Mucosa of descending colon (tissue), 3 donors: ENCODE measurements around the gene OR9A2. TPM values are rescaled to one million over a fixed set of nuclear protein-coding genes. Genes with fewer than 3 reads are reported as not detected.
A peak's percentile ranks its signal among the peaks of the same experiment; 100 is the strongest.

ENCODE experiments used
- ATAC-seq: fragments of 200-7000 bp; cut with Tn5 transposase; one replicate; pipeline ENCODE4 v1.9.1; 2020; ENCODE audit warnings: mild to moderate bottlenecking, moderate library complexity
- DNase-seq, 3 donors: peaks; one replicate each; pipeline ENCODE4 v3.0.0-alpha.2; 2020
- H3K36me3 ChIP-seq: fragments of 200-600 bp; one replicate; pipeline ENCODE4 v1.8.0; 2021; ENCODE audit warnings: low read depth, mild to moderate bottlenecking
- H3K4me1 ChIP-seq: fragments of 200-600 bp; one replicate; pipeline ENCODE4 v1.8.0; 2021; ENCODE audit warnings: low read depth, mild to moderate bottlenecking
- H3K4me3 ChIP-seq: fragments of 200-600 bp; one replicate; pipeline ENCODE4 v1.8.0; 2021; ENCODE audit warnings: mild to moderate bottlenecking
- H3K9me3 ChIP-seq: fragments of 200-600 bp; one replicate; pipeline ENCODE4 v1.8.0; 2021; ENCODE audit warnings: mild to moderate bottlenecking
- intact Hi-C, 2 donors: fragments of 100-400 bp; cut with DNase I in 1 of 2; cut with micrococcal nuclease in 1 of 2; formaldehyde crosslinking; loops; one replicate each; pipeline versions ENCODE4 v1.11.0 to v1.11.1; 2022; cut with DNase I, micrococcal nuclease
- total RNA-seq, 3 donors: library from RNA; stranded (reverse); fragmentation: NEBNext Ultra II Directional in 2 of 3; extraction: Animal tissue kit (Norgen Biotek cat#: 25700) in 2 of 3; gene quantifications; one replicate each; pipeline versions ENCODE4 v1.2.1 to v1.2.4, GENCODE V29; 2021 to 2023
- TF ChIP-seq, protein P1 (sequence below): fragments of 200-600 bp; IDR thresholded peaks from one replicate; pipeline ENCODE4 v1.8.0; 2022; ENCODE audit warnings: antibody characterized with exemption, mild to moderate bottlenecking
- donor health status: DM: no; HTN: no; CAD: no; lungs with moderate emphysema.
- donor health status: DM: no; HTN: no; CAD: no.
- donor health status: DM: no; HTN: yes; CAD: no.

OR9A2 gene
- total RNA-seq, 3 donors from 2014 or later: not detected

DNA sequence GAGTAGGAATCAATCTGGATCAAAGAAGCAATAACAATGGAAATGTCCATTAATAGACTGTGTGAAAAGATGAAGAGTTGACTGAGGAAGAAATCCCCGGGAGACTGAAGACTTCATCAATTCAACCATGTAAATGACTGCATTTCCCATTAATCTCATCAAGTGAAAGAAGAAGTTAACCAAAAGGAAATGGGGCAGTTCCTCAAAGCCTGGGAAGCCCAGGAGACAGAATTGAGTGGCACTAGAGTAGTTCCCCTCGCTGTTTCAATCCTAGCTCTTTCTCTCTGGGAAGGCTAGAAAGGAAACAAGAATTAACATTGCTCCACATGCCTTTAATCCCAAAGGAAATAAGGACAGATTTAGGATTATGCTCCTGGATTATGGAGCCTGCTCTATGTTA lies 20.4 kb upstream of the OR9A2 start:
- ATAC-seq (no peak), DNase-seq (no peak)
- Histone ChIP-seq H3K4me1 (no peaks in the 10 kb centered on the region), H3K36me3 (no peaks in the 10 kb centered on the region), H3K9me3 (no peaks in the 10 kb centered on the region), H3K4me3 (no peak overlapping the region)
- intact Hi-C loops: no loop called here
- TF ChIP-seq, protein P1, sequence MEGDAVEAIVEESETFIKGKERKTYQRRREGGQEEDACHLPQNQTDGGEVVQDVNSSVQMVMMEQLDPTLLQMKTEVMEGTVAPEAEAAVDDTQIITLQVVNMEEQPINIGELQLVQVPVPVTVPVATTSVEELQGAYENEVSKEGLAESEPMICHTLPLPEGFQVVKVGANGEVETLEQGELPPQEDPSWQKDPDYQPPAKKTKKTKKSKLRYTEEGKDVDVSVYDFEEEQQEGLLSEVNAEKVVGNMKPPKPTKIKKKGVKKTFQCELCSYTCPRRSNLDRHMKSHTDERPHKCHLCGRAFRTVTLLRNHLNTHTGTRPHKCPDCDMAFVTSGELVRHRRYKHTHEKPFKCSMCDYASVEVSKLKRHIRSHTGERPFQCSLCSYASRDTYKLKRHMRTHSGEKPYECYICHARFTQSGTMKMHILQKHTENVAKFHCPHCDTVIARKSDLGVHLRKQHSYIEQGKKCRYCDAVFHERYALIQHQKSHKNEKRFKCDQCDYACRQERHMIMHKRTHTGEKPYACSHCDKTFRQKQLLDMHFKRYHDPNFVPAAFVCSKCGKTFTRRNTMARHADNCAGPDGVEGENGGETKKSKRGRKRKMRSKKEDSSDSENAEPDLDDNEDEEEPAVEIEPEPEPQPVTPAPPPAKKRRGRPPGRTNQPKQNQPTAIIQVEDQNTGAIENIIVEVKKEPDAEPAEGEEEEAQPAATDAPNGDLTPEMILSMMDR: no peak

DNA sequence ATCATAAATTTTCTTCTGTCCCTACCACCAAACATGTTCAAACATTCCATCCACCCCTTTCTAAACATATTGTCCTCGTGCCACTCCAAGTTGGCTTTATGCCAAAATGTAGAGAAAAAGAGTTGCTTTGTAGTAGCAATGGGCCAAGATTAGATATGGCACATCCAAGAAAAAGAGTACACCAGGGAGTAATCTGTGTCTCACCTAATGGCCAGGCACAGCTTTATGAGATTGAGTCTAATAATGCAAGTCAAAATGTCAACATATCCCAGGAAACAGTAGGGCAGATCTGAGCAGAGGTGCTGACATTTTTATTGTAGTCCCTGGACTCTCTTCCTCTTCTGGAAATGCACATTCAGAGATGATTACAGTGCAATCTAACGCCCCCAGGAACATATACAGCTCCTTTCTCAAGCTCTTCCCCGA lies 19.5 kb upstream of the OR9A2 start:
- intact Hi-C loops: no loop called here
- no peaks in the 10 kb centered on the region for H3K9me3 ChIP-seq
- peak; percentile 21 for ATAC-seq

DNA sequence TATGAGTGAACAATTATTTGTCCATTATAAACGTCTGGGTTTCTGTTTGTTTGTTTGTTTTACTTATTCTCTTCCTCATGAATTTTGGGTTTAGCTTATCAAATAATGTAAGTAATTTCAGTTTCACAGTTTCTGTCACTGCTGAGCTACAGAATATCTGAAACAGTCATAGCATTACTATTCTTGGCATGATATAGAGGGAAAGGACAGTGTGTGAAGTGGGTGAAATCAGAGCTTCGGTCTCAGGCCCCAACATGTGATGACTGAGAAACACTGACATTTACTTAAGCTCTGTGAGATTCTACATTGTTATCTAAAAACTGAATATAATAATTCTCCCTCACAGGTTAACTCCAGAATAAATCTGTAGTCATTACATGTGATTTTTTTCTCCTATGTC lies 16.5 kb upstream of the OR9A2 start:
- Histone ChIP-seq H3K36me3 (no peaks in the 10 kb centered on the region), H3K4me3 (no peak overlapping the region), H3K9me3 (no peaks in the 10 kb centered on the region), H3K4me1 (no peaks in the 10 kb centered on the region)
- TF ChIP-seq, protein P1: no peak
- no peak for ATAC-seq
- DNase-seq: no peak
- intact Hi-C loops: no loop called here

More for the DNA sequence above, 19.5 kb upstream of the OR9A2 start:
- DNase-seq: no peak
- Histone ChIP-seq H3K36me3 (no peaks in the 10 kb centered on the region), H3K4me3 (no peak overlapping the region), H3K4me1 (no peaks in the 10 kb centered on the region)
- TF ChIP-seq, protein P1: no peak

- intact Hi-C loops: no loop called here
- H3K9me3 ChIP-seq: no peaks in the 10 kb centered on the region
- DNase-seq (no peak), ATAC-seq (peak; percentile 39)
- no peaks in the 10 kb centered on the region for H3K4me1 ChIP-seq
- no peaks in the 10 kb centered on the region for H3K36me3 ChIP-seq
- no peak overlapping the region for H3K4me3 ChIP-seq
- TF ChIP-seq, protein P1: no peak
Observed at GRCh38 chr7:143042790-143043271, 15.9 kb upstream of the OR9A2 start.

DNA sequence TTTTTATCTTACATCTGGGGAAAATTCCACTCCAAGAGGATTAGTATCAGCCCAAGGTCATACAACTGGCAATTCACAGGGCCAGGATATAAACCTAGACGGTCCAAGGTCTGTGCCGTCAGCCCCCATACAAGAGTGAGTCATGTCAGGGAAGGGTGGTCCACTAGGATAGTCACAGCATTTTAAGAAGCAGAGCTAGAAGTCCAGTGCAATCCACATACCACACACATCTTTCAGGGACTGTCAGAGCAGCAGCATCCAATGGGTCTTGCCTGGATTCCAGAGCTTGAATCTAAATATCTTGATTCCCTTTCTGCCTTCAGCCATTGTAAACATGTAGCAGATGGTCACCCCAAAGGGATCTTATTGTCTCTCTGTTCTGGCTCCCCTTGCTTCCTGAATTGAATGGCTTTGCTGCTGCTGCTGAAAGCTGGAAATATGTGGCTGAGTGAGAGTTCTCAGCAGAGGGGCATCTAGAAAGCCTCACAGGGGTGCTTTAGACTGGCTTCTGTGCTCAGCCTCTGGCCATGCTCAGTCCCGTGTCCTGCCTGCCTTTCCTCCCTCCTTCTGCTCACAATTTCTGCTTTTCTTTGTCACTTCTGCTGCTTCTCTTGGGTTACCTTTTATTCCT lies 15.3 kb upstream of the OR9A2 start:
- Histone ChIP-seq H3K4me3 (no peak overlapping the region), H3K9me3 (no peaks in the 10 kb centered on the region), H3K36me3 (no peaks in the 10 kb centered on the region), H3K4me1 (no peaks in the 10 kb centered on the region)
- TF ChIP-seq, protein P1: no peak
- intact Hi-C loops: no loop called here
- no peak for ATAC-seq
- DNase-seq: no peak

DNA sequence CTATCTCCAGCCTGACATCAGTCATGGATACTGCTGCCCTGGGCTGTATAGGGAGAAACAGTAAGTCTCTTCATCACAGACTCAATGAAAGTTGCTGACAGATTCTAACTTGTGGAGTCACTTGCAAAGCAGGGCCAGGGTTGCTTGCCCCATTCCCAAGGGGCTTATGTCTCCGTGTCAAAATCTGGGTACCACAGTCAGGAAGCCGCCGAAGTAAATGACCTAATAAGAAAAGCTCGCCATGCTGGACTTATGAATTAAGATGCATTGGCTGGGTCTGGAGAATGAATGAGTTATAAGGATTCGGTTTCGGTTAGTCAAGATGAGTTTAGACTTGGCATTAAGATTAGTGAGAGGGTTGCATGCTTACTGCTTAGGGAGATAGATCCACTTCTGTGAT lies 14.4 kb upstream of the OR9A2 start:
- TF ChIP-seq, protein P1: no peak
- H3K4me3 ChIP-seq: no peak overlapping the region
- intact Hi-C loops: no loop called here
- ATAC-seq (no peak), DNase-seq (no peak)
- H3K36me3 ChIP-seq: no peaks in the 10 kb centered on the region
- no peaks in the 10 kb centered on the region for H3K9me3 ChIP-seq
- no peaks in the 10 kb centered on the region for H3K4me1 ChIP-seq
